H1 (cell line): Measurements from ENCODE around the gene CLEC16A.

ENCODE experiments used
- BCL11A ChIP-seq, 2 experiments: IDR thresholded peaks; one replicate each; pipeline ENCODE4 v1.6.1; 2011; ENCODE audit warnings: low read depth in 2 of 2, low read length in 2 of 2, mild to moderate bottlenecking in 2 of 2
- CHD2 ChIP-seq: IDR thresholded peaks from 2 replicates; pipeline ENCODE4 v1.6.1; 2012; ENCODE audit warnings: low read length, improper control_type of control experiment
- HDAC6 ChIP-seq: IDR thresholded peaks from one replicate; pipeline ENCODE4 v1.7.1; 2012; ENCODE audit warnings: low read depth, mild to moderate bottlenecking, inconsistent platforms, low read length, moderate library complexity
- PHF8 ChIP-seq: fragments of 200-600 bp; sonication (generic); conservative IDR thresholded peaks from 2 replicates; pipeline ENCODE4 v1.7.1; 2012; ENCODE audit warnings: low read depth, mild to moderate bottlenecking, inconsistent platforms, low read length, moderate library complexity
- POLR2A ChIP-seq, 2 experiments: IDR thresholded peaks; 1 replicate in 1 of 2; 2 replicates in 1 of 2; pipeline ENCODE4 v1.6.1; 2011; ENCODE audit warnings: low read depth in 2 of 2, low read length in 2 of 2, mild to moderate bottlenecking in 2 of 2; ENCODE audit errors: control extremely low read depth in 1 of 2
- POLR2AphosphoS5 ChIP-seq: IDR thresholded peaks from 2 replicates; pipeline ENCODE4 v1.6.1; 2011; ENCODE audit warnings: low read depth, low read length
- SIN3A ChIP-seq, 2 experiments: IDR thresholded peaks in 1 of 2; conservative IDR thresholded peaks in 1 of 2; 2 replicates each; pipeline ENCODE4 v1.6.1; 2011 to 2012; ENCODE audit warnings: low read length in 2 of 2, improper control_type of control experiment in 1 of 2, low read depth in 1 of 2, mild to moderate bottlenecking in 1 of 2
- SUZ12 ChIP-seq: fragments of 200-600 bp; sonication (generic); IDR thresholded peaks from 2 replicates; pipeline ENCODE4 v1.6.1; 2012; ENCODE audit warnings: mild to moderate bottlenecking, inconsistent platforms, low read length, moderate library complexity, mixed read lengths
- TAF1 ChIP-seq: IDR thresholded peaks from 2 replicates; pipeline ENCODE4 v1.6.1; 2011; ENCODE audit warnings: mild to moderate bottlenecking, low read depth, low read length
- TAF7 ChIP-seq: optimal IDR thresholded peaks from 2 replicates; pipeline ENCODE3; 2011; ENCODE audit warnings: low read depth, mild to moderate bottlenecking, inconsistent platforms, low read length, moderate library complexity, borderline replicate concordance
- TBP ChIP-seq: IDR thresholded peaks from 2 replicates; pipeline ENCODE4 v1.6.1; 2011; ENCODE audit warnings: low read depth, low read length, improper control_type of control experiment
- TF ChIP-seq, protein P1 (sequence below), 3 experiments: IDR thresholded peaks; 1 replicate in 2 of 3; 2 replicates in 1 of 3; pipeline versions ENCODE4 v1.5.1 to v1.6.1; 2011; ENCODE audit warnings: low read length in 3 of 3, mild to moderate bottlenecking in 3 of 3, inconsistent platforms in 2 of 3, low read depth in 1 of 3, moderate library complexity in 1 of 3; ENCODE audit not compliant: insufficient read depth in 1 of 3; ENCODE audit errors: control extremely low read depth in 1 of 3
- TF ChIP-seq, protein P2 (sequence below): IDR thresholded peaks from 2 replicates; pipeline ENCODE4 v1.6.1; 2011; ENCODE audit warnings: low read depth, mild to moderate bottlenecking, low read length; ENCODE audit not compliant: insufficient read depth

DNA sequence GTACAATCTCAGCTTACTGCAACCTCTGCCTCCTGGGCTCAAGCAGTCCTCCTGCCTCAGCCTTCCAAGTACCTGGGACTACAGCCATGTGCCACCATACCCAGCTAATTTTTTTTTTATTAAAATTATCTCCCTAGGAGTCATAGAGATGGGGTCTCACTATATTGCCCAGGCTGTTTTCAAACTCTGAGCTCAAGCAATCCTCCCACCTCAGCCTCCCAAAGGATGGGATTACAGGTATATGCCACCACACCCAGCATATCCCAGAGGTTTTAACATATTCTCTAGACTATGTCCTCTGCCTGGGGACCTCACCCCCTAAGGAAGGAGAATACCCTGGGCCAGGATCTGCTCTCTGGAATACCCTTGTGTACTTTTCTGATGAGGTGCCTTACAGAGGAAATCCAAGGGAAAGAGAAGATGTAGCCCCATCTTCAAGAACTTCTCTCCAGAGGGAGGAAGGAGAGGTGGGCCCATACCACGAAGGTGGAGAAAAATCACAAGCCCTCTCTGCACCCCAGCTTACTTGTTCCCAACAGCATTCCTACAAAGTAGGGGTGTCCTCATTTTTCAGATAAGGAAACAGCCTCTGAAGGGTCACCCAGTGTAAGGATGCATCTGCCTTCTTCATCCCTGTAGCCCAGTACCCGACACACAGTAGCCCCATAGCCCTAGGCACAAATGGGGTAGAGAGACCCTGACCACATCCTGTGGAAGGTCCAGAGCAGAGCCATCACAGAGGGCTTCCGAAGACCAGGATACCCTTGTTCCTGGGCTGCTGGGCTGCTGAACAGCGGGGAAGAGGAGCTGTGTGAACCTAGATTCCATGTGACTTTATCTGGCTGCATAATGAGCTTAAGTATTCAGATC lies 160.0 kb downstream of the CLEC16A start:
- TF ChIP-seq SUZ12 (no peak), CHD2 (no peak), POLR2A (IDR thresholded peaks at IDR 0.05; ENCODE audit: control extremely low read depth in 1 of 2, low read depth in 2 of 2, low read length in 2 of 2) (no peak), TBP (no peak), SIN3A (conservative IDR thresholded peaks at IDR 0.05 in 1 of 2, IDR thresholded peaks at IDR 0.05 in 1 of 2; ENCODE audit: low read depth in 1 of 2, low read length in 2 of 2) (no peak), TAF7 (no peak), PHF8 (no peak), POLR2AphosphoS5 (no peak), TAF1 (no peak), HDAC6 (no peak), BCL11A (IDR thresholded peaks at IDR 0.05; ENCODE audit: low read depth in 2 of 2, low read length in 2 of 2) (no peak)
- TF ChIP-seq, protein P1, sequence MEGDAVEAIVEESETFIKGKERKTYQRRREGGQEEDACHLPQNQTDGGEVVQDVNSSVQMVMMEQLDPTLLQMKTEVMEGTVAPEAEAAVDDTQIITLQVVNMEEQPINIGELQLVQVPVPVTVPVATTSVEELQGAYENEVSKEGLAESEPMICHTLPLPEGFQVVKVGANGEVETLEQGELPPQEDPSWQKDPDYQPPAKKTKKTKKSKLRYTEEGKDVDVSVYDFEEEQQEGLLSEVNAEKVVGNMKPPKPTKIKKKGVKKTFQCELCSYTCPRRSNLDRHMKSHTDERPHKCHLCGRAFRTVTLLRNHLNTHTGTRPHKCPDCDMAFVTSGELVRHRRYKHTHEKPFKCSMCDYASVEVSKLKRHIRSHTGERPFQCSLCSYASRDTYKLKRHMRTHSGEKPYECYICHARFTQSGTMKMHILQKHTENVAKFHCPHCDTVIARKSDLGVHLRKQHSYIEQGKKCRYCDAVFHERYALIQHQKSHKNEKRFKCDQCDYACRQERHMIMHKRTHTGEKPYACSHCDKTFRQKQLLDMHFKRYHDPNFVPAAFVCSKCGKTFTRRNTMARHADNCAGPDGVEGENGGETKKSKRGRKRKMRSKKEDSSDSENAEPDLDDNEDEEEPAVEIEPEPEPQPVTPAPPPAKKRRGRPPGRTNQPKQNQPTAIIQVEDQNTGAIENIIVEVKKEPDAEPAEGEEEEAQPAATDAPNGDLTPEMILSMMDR (IDR thresholded peaks at IDR 0.05; ENCODE audit: control extremely low read depth in 1 of 3, insufficient read depth in 1 of 3, low read depth in 1 of 3, low read length in 3 of 3), result no peak
- TF ChIP-seq, protein P2, sequence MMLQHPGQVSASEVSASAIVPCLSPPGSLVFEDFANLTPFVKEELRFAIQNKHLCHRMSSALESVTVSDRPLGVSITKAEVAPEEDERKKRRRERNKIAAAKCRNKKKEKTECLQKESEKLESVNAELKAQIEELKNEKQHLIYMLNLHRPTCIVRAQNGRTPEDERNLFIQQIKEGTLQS, result no peak
